ENCODE measurements around the gene GANAB. TPM values are rescaled to one million over a fixed set of nuclear protein-coding genes. Genes with fewer than 3 reads are reported as not detected.

GANAB gene
- total and polyA plus RNA-seq, 2 experiments from 2014 or later: 82.3 to 272 TPM

GRCh38 chr11:62575156-62575555, 71.3 kb downstream of the GANAB start (continued):
- TF ChIP-seq, protein P1, sequence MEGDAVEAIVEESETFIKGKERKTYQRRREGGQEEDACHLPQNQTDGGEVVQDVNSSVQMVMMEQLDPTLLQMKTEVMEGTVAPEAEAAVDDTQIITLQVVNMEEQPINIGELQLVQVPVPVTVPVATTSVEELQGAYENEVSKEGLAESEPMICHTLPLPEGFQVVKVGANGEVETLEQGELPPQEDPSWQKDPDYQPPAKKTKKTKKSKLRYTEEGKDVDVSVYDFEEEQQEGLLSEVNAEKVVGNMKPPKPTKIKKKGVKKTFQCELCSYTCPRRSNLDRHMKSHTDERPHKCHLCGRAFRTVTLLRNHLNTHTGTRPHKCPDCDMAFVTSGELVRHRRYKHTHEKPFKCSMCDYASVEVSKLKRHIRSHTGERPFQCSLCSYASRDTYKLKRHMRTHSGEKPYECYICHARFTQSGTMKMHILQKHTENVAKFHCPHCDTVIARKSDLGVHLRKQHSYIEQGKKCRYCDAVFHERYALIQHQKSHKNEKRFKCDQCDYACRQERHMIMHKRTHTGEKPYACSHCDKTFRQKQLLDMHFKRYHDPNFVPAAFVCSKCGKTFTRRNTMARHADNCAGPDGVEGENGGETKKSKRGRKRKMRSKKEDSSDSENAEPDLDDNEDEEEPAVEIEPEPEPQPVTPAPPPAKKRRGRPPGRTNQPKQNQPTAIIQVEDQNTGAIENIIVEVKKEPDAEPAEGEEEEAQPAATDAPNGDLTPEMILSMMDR (conservative IDR thresholded peaks at IDR 0.05; ENCODE audit: low read depth in 2 of 2): no peak
- no peak for TF ChIP-seq CREB1 (CRISPR knock-in tag; IDR thresholded peaks at IDR 0.05; ENCODE audit: low read depth)

Small RNA genes lying within 50 kb of the gene (small RNA-seq; reads per million reads assigned to genes)
- gene AP001458.1 (ENCODE audit: low replicate concordance) (not detected), gene SNORA57 (ENCODE audit: low replicate concordance) (not detected)

Other genes with a start within 250 kb of the GANAB start
- not detected in 2 replicates for gene SCGB1A1, start 227.6 kb downstream of the GANAB start, total RNA-seq (2014; rRNA removed; shearing (Covaris generic))
- not detected in 2 replicates for gene SCGB1A1, start 227.6 kb downstream of the GANAB start, polyA plus RNA-seq (2016; fragmentation: Nextera tagmentation; extraction: Ambion mirVana)
- gene AHNAK, start 99.8 kb downstream of the GANAB start, total RNA-seq (2014; rRNA removed; shearing (Covaris generic)): 1.7 and 2.1 TPM in 2 replicates
- 0.91 and 1.1 TPM in 2 replicates for gene AHNAK, start 99.8 kb downstream of the GANAB start, polyA plus RNA-seq (2016; fragmentation: Nextera tagmentation; extraction: Ambion mirVana)
- 1,200 and 1,316 TPM in 2 replicates for gene EEF1G, start 72.7 kb downstream of the GANAB start, total RNA-seq (2014; rRNA removed; shearing (Covaris generic))
- 696 and 736 TPM in 2 replicates for gene EEF1G, start 72.7 kb downstream of the GANAB start, polyA plus RNA-seq (2016; fragmentation: Nextera tagmentation; extraction: Ambion mirVana)
- 15.2 and 22.2 TPM in 2 replicates for gene TUT1, start 55.1 kb downstream of the GANAB start, total RNA-seq (2014; rRNA removed; shearing (Covaris generic))
- gene TUT1, start 55.1 kb downstream of the GANAB start, polyA plus RNA-seq (2016; fragmentation: Nextera tagmentation; extraction: Ambion mirVana): 12.8 and 14.0 TPM in 2 replicates
- gene MTA2, start 44.7 kb downstream of the GANAB start, total RNA-seq (2014; rRNA removed; shearing (Covaris generic)): 93.6 and 102 TPM in 2 replicates
- 22.1 and 22.9 TPM in 2 replicates for gene MTA2, start 44.7 kb downstream of the GANAB start, polyA plus RNA-seq (2016; fragmentation: Nextera tagmentation; extraction: Ambion mirVana)
- gene EML3, start 33.8 kb downstream of the GANAB start, total RNA-seq (2014; rRNA removed; shearing (Covaris generic)): 17.1 and 19.3 TPM in 2 replicates
- 15.4 and 15.5 TPM in 2 replicates for gene EML3, start 33.8 kb downstream of the GANAB start, polyA plus RNA-seq (2016; fragmentation: Nextera tagmentation; extraction: Ambion mirVana)
- 0.24 TPM in 1 of 2 replicates, not detected in the other for gene ROM1, start 33.4 kb downstream of the GANAB start, total RNA-seq (2014; rRNA removed; shearing (Covaris generic))
- gene ROM1, start 33.4 kb downstream of the GANAB start, polyA plus RNA-seq (2016; fragmentation: Nextera tagmentation; extraction: Ambion mirVana): 0.65 and 0.89 TPM in 2 replicates
- gene B3GAT3, start 24.6 kb downstream of the GANAB start, total RNA-seq (2014; rRNA removed; shearing (Covaris generic)): 18.4 and 21.1 TPM in 2 replicates
- gene B3GAT3, start 24.6 kb downstream of the GANAB start, polyA plus RNA-seq (2016; fragmentation: Nextera tagmentation; extraction: Ambion mirVana): 16.4 and 16.6 TPM in 2 replicates
- gene INTS5, start 6.7 kb upstream of the GANAB start, total RNA-seq (2014; rRNA removed; shearing (Covaris generic)): 33.4 and 37.2 TPM in 2 replicates
- 5.7 TPM in 2 replicates for gene INTS5, start 6.7 kb upstream of the GANAB start, polyA plus RNA-seq (2016; fragmentation: Nextera tagmentation; extraction: Ambion mirVana)
- 110 and 132 TPM in 2 replicates for gene C11orf98, start 18.6 kb upstream of the GANAB start, total RNA-seq (2014; rRNA removed; shearing (Covaris generic))
- gene C11orf98, start 18.6 kb upstream of the GANAB start, polyA plus RNA-seq (2016; fragmentation: Nextera tagmentation; extraction: Ambion mirVana): 479 and 507 TPM in 2 replicates
- gene CSKMT, start 18.7 kb upstream of the GANAB start, total RNA-seq (2014; rRNA removed; shearing (Covaris generic)): 8.0 and 26.4 TPM in 2 replicates
- 25.6 and 30.0 TPM in 2 replicates for gene CSKMT, start 18.7 kb upstream of the GANAB start, polyA plus RNA-seq (2016; fragmentation: Nextera tagmentation; extraction: Ambion mirVana)
- gene UQCC3, start 25.1 kb upstream of the GANAB start, total RNA-seq (2014; rRNA removed; shearing (Covaris generic)): 13.0 and 15.9 TPM in 2 replicates
- 53.9 and 54.7 TPM in 2 replicates for gene UQCC3, start 25.1 kb upstream of the GANAB start, polyA plus RNA-seq (2016; fragmentation: Nextera tagmentation; extraction: Ambion mirVana)
- gene LBHD1, start 25.7 kb upstream of the GANAB start, total RNA-seq (2014; rRNA removed; shearing (Covaris generic)): 2.8 TPM in 2 replicates
- 1.5 and 2.9 TPM in 2 replicates for gene LBHD1, start 25.7 kb upstream of the GANAB start, polyA plus RNA-seq (2016; fragmentation: Nextera tagmentation; extraction: Ambion mirVana)
- 62.0 and 132 TPM in 2 replicates for gene UBXN1, start 32.5 kb upstream of the GANAB start, total RNA-seq (2014; rRNA removed; shearing (Covaris generic))
- gene UBXN1, start 32.5 kb upstream of the GANAB start, polyA plus RNA-seq (2016; fragmentation: Nextera tagmentation; extraction: Ambion mirVana): 126 and 132 TPM in 2 replicates
- 0.12 and 0.21 TPM in 2 replicates for gene LRRN4CL, start 42.9 kb upstream of the GANAB start, total RNA-seq (2014; rRNA removed; shearing (Covaris generic))
- gene LRRN4CL, start 42.9 kb upstream of the GANAB start, polyA plus RNA-seq (2016; fragmentation: Nextera tagmentation; extraction: Ambion mirVana): 0.08 and 0.10 TPM in 2 replicates
- 49.0 and 60.2 TPM in 2 replicates for gene BSCL2, start 60.8 kb upstream of the GANAB start, total RNA-seq (2014; rRNA removed; shearing (Covaris generic))
- 81.7 and 91.5 TPM in 2 replicates for gene BSCL2, start 60.8 kb upstream of the GANAB start, polyA plus RNA-seq (2016; fragmentation: Nextera tagmentation; extraction: Ambion mirVana)
- gene GNG3, start 61.1 kb upstream of the GANAB start, total RNA-seq (2014; rRNA removed; shearing (Covaris generic)): 0.82 and 2.1 TPM in 2 replicates
- 5.7 and 7.2 TPM in 2 replicates for gene GNG3, start 61.1 kb upstream of the GANAB start, polyA plus RNA-seq (2016; fragmentation: Nextera tagmentation; extraction: Ambion mirVana)
- gene HNRNPUL2, start 80.8 kb upstream of the GANAB start, total RNA-seq (2014; rRNA removed; shearing (Covaris generic)): 18.3 and 21.7 TPM in 2 replicates
- gene HNRNPUL2, start 80.8 kb upstream of the GANAB start, polyA plus RNA-seq (2016; fragmentation: Nextera tagmentation; extraction: Ambion mirVana): 9.4 and 10.9 TPM in 2 replicates
- gene TTC9C, start 81.9 kb upstream of the GANAB start, total RNA-seq (2014; rRNA removed; shearing (Covaris generic)): 27.5 and 51.4 TPM in 2 replicates
- gene TTC9C, start 81.9 kb upstream of the GANAB start, polyA plus RNA-seq (2016; fragmentation: Nextera tagmentation; extraction: Ambion mirVana): 42.0 and 42.6 TPM in 2 replicates
- gene ZBTB3, start 107.5 kb upstream of the GANAB start, total RNA-seq (2014; rRNA removed; shearing (Covaris generic)): 82.6 and 91.7 TPM in 2 replicates
- gene ZBTB3, start 107.5 kb upstream of the GANAB start, polyA plus RNA-seq (2016; fragmentation: Nextera tagmentation; extraction: Ambion mirVana): 47.8 and 52.2 TPM in 2 replicates
- gene POLR2G, start 115.0 kb upstream of the GANAB start, total RNA-seq (2014; rRNA removed; shearing (Covaris generic)): 101 and 117 TPM in 2 replicates
- 193 and 196 TPM in 2 replicates for gene POLR2G, start 115.0 kb upstream of the GANAB start, polyA plus RNA-seq (2016; fragmentation: Nextera tagmentation; extraction: Ambion mirVana)
- 30.6 and 50.6 TPM in 2 replicates for gene TAF6L, start 124.8 kb upstream of the GANAB start, total RNA-seq (2014; rRNA removed; shearing (Covaris generic))
- 21.8 and 23.0 TPM in 2 replicates for gene TAF6L, start 124.8 kb upstream of the GANAB start, polyA plus RNA-seq (2016; fragmentation: Nextera tagmentation; extraction: Ambion mirVana)
- 15.3 and 17.5 TPM in 2 replicates for gene TMEM179B, start 140.8 kb upstream of the GANAB start, total RNA-seq (2014; rRNA removed; shearing (Covaris generic))
- 10.6 and 16.9 TPM in 2 replicates for gene TMEM179B, start 140.8 kb upstream of the GANAB start, polyA plus RNA-seq (2016; fragmentation: Nextera tagmentation; extraction: Ambion mirVana)
- gene TMEM223, start 145.4 kb upstream of the GANAB start, total RNA-seq (2014; rRNA removed; shearing (Covaris generic)): 35.6 and 46.1 TPM in 2 replicates
- gene TMEM223, start 145.4 kb upstream of the GANAB start, polyA plus RNA-seq (2016; fragmentation: Nextera tagmentation; extraction: Ambion mirVana): 59.6 and 69.1 TPM in 2 replicates
- gene NXF1, start 158.8 kb upstream of the GANAB start, total RNA-seq (2014; rRNA removed; shearing (Covaris generic)): 31.8 and 33.8 TPM in 2 replicates
- 31.1 and 31.7 TPM in 2 replicates for gene NXF1, start 158.8 kb upstream of the GANAB start, polyA plus RNA-seq (2016; fragmentation: Nextera tagmentation; extraction: Ambion mirVana)
- 15.0 and 22.2 TPM in 2 replicates for gene STX5, start 185.4 kb upstream of the GANAB start, total RNA-seq (2014; rRNA removed; shearing (Covaris generic))
- gene STX5, start 185.4 kb upstream of the GANAB start, polyA plus RNA-seq (2016; fragmentation: Nextera tagmentation; extraction: Ambion mirVana): 7.4 and 7.7 TPM in 2 replicates
- not detected in 2 replicates for gene TEX54, start 186.2 kb upstream of the GANAB start, total RNA-seq (2014; rRNA removed; shearing (Covaris generic))
- gene TEX54, start 186.2 kb upstream of the GANAB start, polyA plus RNA-seq (2016; fragmentation: Nextera tagmentation; extraction: Ambion mirVana): 1.3 and 1.9 TPM in 2 replicates
- 109 and 136 TPM in 2 replicates for gene WDR74, start 193.0 kb upstream of the GANAB start, total RNA-seq (2014; rRNA removed; shearing (Covaris generic))
- 94.4 and 95.8 TPM in 2 replicates for gene WDR74, start 193.0 kb upstream of the GANAB start, polyA plus RNA-seq (2016; fragmentation: Nextera tagmentation; extraction: Ambion mirVana)
- 375 and 425 TPM in 2 replicates for gene SLC3A2, start 234.3 kb upstream of the GANAB start, total RNA-seq (2014; rRNA removed; shearing (Covaris generic))
- gene SLC3A2, start 234.3 kb upstream of the GANAB start, polyA plus RNA-seq (2016; fragmentation: Nextera tagmentation; extraction: Ambion mirVana): 240 and 241 TPM in 2 replicates

Measured in GM23338 (cell line).